Measurements from ENCODE around the gene PTPRO. TPM values are rescaled to one million over a fixed set of nuclear protein-coding genes. Genes with fewer than 3 reads are reported as not detected.

The PTPRO gene
- polyA plus RNA-seq, 2 of the 4 experiments (the other 2 are of a cell fraction): 0.04 TPM; not detected in 1

GRCh38 chr12:15596174-15596573, 273.9 kb downstream of the PTPRO start:
- no peak for FAIRE-seq
- no peak for TF ChIP-seq JUNB (IDR thresholded peaks at IDR 0.05)
- no peak for TF ChIP-seq NPAS2 (CRISPR knock-in tag; IDR thresholded peaks at IDR 0.05; ENCODE audit: borderline replicate concordance)
- no peak for TF ChIP-seq USF2 (IDR thresholded peaks at IDR 0.05)
- no peak for TF ChIP-seq KDM5A (IDR thresholded peaks at IDR 0.05)
- no peak for TF ChIP-seq HDAC2 (IDR thresholded peaks at IDR 0.05)
- no peak for TF ChIP-seq CBX8 (IDR thresholded peaks at IDR 0.05)
- no peak for TF ChIP-seq TP53 (CRISPR knock-in tag; IDR thresholded peaks at IDR 0.05)
- TF ChIP-seq SREBF2 (IDR thresholded peaks at IDR 0.05): no peak
- TF ChIP-seq RNF2 (IDR thresholded peaks at IDR 0.05; ENCODE audit: borderline replicate concordance, low read depth): no peak
- CTCF ChIA-PET: interaction anchor here (1.1 to 1.2 kb wide), 2 partner anchors 12 to 193 kb away, joined by 3 to 4 read pairs; partner anchors contain the start of gene EPS8

GRCh38 chr12:15597125-15597830, 275.0 kb downstream of the PTPRO start:
- no peaks in the 10 kb centered on the region for H3K9me3 ChIP-seq
- H3K4me3 ChIP-seq: no peak overlapping the region
- H3K4me1 ChIP-seq: peaks cover 44% of the 10 kb centered on the region
- WGBS (ENCODE audit: missing lambda C conversion rate): 60% methylated on average over 5 of the region's 5 CpGs
- H3K27ac ChIP-seq: peak overlapping the region; percentile 6 to 31; a peak in 2 of 6 replicates
- ATAC-seq (no peak), DNase-seq (ENCODE audit: low read depth in 1 of 2, low spot score in 1 of 2) (no peak), FAIRE-seq (no peak)
- no peak for TF ChIP-seq EHMT2 (IDR thresholded peaks at IDR 0.05; ENCODE audit: low read depth)
- TF ChIP-seq POLR2A (IDR thresholded peaks at IDR 0.05; ENCODE audit: low read length): no peak
- no peak for TF ChIP-seq SREBF2 (IDR thresholded peaks at IDR 0.05)
- no peak for TF ChIP-seq PHF8 (IDR thresholded peaks at IDR 0.05; ENCODE audit: borderline replicate concordance, low read depth)
- TF ChIP-seq TFCP2L1 (CRISPR knock-in tag; IDR thresholded peaks at IDR 0.05): no peak
- no peak for TF ChIP-seq FOSL2 (IDR thresholded peaks at IDR 0.05)
- no peak for TF ChIP-seq FOSL2 (CRISPR knock-in tag; IDR thresholded peaks at IDR 0.05)
- TF ChIP-seq RNF2 (IDR thresholded peaks at IDR 0.05; ENCODE audit: borderline replicate concordance, low read depth): no peak
- TF ChIP-seq ZNF302 (CRISPR knock-in tag; IDR thresholded peaks at IDR 0.05): no peak
- no peak for TF ChIP-seq CHD4 (IDR thresholded peaks at IDR 0.05; ENCODE audit: borderline replicate concordance)
- TF ChIP-seq FOXS1 (CRISPR knock-in tag; IDR thresholded peaks at IDR 0.05): no peak
- TF ChIP-seq ELK1 (IDR thresholded peaks at IDR 0.05; ENCODE audit: low read depth, low read length): no peak
- TF ChIP-seq CHD2 (IDR thresholded peaks at IDR 0.05; ENCODE audit: low read length, partially characterized antibody): no peak
- no peak for TF ChIP-seq HOXB13 (CRISPR knock-in tag; IDR thresholded peaks at IDR 0.05; ENCODE audit: low read depth)
- no peak for TF ChIP-seq POLR2AphosphoS2 (conservative IDR thresholded peaks at IDR 0.05; ENCODE audit: low read length)
- TF ChIP-seq JUN (IDR thresholded peaks at IDR 0.05): no peak
- ChIA-PET CTCF (interaction anchor here (1.0 to 1.2 kb wide), 3 partner anchors 13 to 192 kb away, joined by 3 to 4 read pairs (median 3); partner anchors contain the start of gene EPS8), POLR2A (no interaction called here)
- H3K4me2 ChIP-seq: 0 out of 3 replicates have a peak overlapping the region, but pooled peaks have one; percentile 10

More at GRCh38 chr12:15596174-15596573, 273.9 kb downstream of the PTPRO start:
- ATAC-seq (no peak), DNase-seq (ENCODE audit: low read depth in 1 of 2, low spot score in 1 of 2) (no peak)
- 65% methylated on average over 5 of the region's 5 CpGs for WGBS (ENCODE audit: missing lambda C conversion rate)
- H3K9me3 ChIP-seq: no peaks in the 10 kb centered on the region
- H3K4me2 ChIP-seq: no peak overlapping the region
- peak overlapping the region; percentile 7 to 8; a peak in 1 of 6 replicates for H3K27ac ChIP-seq
- no peak overlapping the region for H3K4me3 ChIP-seq
- H3K4me1 ChIP-seq: peaks cover 35% of the 10 kb centered on the region
- POLR2A ChIA-PET: no interaction called here

All from A549 (cell line).